Cardiac fibroblast (primary cell): ENCODE measurements around the gene KIDINS220.
A peak's percentile ranks its signal among the peaks of the same experiment; 100 is the strongest.

Source experiments
- DNase-seq, 2 donors: peaks; one replicate each; pipeline versions ENCODE4 v3.0.0 to v3.0.0-alpha.2; 2010; ENCODE audit warnings: low read depth in 2 of 2
- H3K4me3 ChIP-seq, 2 donors: replicated peaks in 1 of 2; 1 replicate in 1 of 2; 2 replicates in 1 of 2; pipeline ENCODE4 v1.5.1; 2011; ENCODE audit warnings: low read depth in 2 of 2, low read length in 2 of 2, mild to moderate bottlenecking in 2 of 2, moderate library complexity in 1 of 2
- CTCF ChIP-seq: IDR thresholded peaks from one replicate; pipeline ENCODE4 v1.5.1; 2011; ENCODE audit warnings: low read depth, mild to moderate bottlenecking, low read length, inconsistent platforms

Gene KIDINS220

GRCh38 chr2:8694737-8695136, 142.7 kb downstream of the KIDINS220 start:
- peak; percentile 29 to 82 for DNase-seq

GRCh38 chr2:8693157-8693821, 144.1 kb downstream of the KIDINS220 start:
- peak overlapping the region; percentile 24 to 26 for H3K4me3 ChIP-seq
- TF ChIP-seq CTCF: peak; percentile 68
- peak in 1 of 2 donors; percentile 10 for DNase-seq

More at GRCh38 chr2:8694737-8695136, 142.7 kb downstream of the KIDINS220 start:
- no peak overlapping the region for H3K4me3 ChIP-seq
- TF ChIP-seq CTCF: no peak

- DNase-seq: no peak
- TF ChIP-seq CTCF: no peak
- no peak overlapping the region for H3K4me3 ChIP-seq
These were observed 144.6 kb downstream of the KIDINS220 start for GRCh38 chr2:8692783-8693156.

- TF ChIP-seq CTCF: no peak
- no peak for DNase-seq
These were observed 145.5 kb downstream of the KIDINS220 start for GRCh38 chr2:8691859-8692437.

GRCh38 chr2:8685697-8686358, 151.6 kb downstream of the KIDINS220 start:
- TF ChIP-seq CTCF: peak; percentile 39
- peak; percentile 31 to 54 for DNase-seq
- H3K4me3 ChIP-seq: peak overlapping the region; percentile 8 to 49

More at GRCh38 chr2:8691859-8692437, 145.5 kb downstream of the KIDINS220 start:
- H3K4me3 ChIP-seq: no peak overlapping the region

GRCh38 chr2:8684878-8685696, 152.3 kb downstream of the KIDINS220 start:
- peak; percentile 8 to 71 for DNase-seq
- no peak for TF ChIP-seq CTCF

More at GRCh38 chr2:8684878-8685696, 152.3 kb downstream of the KIDINS220 start:
- H3K4me3 ChIP-seq: peak overlapping the region; percentile 49
